Stimulated activated CD4-positive, alpha-beta T cell treated with anti-CD3 and anti-CD28 coated beads, Interleukin-4, amount 100 ng/mL, for 24 hours (primary cell): Measurements from ENCODE around the gene TMEM131.

Experiments used
- DNase-seq: peaks from one replicate; pipeline ENCODE4 v3.0.0-alpha.2; 2020

TMEM131 gene

DNA sequence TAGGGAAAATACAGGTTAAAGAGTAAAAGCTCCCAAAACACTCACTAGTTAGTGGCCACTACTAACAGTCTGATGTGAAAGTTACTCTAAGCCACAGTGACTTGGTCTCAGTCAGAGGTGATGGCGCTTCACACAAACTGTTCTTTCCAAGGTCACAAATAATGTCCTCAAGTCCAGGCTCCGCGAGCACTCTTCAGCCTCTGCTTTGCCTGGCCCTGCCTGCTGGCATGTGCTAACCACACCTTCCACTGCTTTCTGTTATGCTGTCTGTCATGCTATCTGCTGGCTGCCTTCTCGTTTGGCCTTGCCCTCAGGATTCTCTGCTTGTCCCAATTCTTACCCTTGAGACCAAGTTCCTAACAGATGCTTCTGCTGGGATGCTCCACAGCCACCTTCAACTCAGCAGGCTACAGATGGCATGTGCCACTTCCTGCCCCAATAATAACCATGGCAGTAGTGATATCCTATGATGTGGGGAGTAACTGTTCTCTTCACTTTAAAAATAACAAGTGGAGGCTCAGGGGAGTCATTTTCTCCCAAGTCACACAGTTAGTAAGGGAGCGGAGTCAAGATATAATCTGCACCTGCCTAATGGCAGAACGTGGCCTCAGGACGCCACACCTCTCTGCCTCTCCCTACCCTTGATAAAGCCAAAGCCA is 206.6 kb downstream of the TMEM131 start:
- DNase-seq = no peak

DNA sequence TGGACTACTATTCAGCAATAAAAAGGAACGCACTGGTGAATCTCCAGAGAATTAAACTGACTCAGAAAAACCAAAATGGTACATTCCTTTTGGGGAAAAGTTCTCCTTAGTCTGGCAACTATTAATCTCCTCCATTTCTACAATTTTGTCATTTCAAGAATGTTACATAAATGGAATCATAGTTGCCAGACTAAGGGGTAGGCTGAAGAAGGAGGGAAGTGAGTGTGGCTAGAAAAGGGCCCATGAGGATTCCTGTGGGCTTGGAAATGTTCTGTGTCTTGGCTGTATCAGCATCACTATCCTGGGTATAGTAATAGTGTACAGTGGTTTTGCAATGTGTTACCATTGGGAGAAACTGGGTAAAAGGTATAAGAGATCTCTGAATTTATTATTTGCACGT is 209.9 kb downstream of the TMEM131 start:
- DNase-seq = no peak

DNA sequence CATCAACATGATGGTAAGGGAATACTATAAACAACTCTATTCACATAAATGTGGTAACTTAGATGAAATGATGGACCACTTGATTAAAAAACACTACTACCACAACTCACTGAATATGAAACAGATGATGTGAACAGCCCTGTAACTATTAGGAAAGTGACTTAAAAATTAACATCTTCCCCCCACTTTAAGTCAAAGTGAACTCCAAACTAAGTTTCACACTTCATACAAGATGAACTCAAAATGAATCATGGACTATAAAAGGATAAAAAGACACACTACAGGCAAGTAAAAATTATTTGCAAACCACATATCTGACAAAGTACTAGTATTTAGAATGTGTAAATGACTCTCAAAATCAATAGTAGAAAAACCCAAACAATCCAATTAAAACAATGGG is 210.8 kb downstream of the TMEM131 start:
- no peak for DNase-seq

DNA sequence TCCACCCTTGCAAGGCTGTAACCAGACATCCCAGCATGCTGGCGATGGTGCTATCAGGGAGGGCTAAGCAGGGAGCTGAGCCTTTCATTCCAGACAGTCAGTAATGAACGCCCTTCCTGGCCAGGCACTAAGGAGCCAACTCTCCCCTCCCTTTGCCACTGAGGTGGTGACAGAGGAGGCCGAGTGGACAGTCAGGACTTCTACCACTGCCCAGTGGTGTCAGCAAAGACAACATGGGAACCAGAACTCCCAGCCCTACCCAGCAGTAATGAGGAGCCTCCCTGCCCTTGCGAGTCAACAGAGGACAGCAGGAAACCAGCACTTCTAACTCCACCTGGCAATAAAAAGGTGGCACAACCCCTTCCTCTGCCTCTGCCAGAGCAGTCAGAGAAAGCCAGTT is 213.8 kb downstream of the TMEM131 start:
- DNase-seq = no peak

DNA sequence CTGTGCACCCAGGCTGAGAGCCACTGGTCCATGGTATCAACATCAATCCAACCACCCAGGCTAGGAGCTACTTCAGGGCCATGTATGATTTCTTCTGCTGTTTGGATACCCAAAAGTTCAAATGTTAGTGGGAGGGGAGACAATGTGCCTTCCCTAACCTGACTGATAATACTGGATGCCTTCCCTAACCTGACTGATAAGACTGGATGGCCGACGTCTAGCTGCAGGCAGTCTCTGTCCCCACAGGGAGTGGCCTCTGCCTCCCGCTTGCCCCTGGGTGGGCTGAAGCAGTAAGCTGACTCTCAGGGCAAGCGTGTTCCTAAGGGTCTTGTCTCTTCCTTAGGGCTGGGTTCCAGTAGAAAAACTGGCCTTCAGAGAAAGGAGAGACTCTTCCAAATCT is 216.6 kb downstream of the TMEM131 start:
- no peak for DNase-seq

DNA sequence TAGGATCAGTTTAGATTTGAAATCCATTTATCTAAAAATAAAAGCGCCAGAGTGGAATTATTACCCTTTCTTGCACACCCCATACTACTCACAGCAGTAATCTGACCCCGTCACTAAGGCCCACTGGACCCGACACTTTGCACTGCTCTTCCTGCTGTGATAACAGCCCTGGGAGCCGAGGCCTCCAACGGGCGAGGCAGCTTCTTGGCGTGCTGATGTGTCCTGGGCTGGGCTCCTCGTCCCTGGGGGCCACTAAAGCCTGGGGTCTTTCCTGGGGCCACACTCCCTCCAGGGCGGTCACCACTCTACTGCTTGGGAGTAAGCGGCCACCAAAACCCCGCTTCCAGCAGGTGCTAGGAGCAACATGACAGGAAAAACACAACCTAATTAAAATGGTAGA is 220.7 kb downstream of the TMEM131 start:
- DNase-seq = no peak

DNA sequence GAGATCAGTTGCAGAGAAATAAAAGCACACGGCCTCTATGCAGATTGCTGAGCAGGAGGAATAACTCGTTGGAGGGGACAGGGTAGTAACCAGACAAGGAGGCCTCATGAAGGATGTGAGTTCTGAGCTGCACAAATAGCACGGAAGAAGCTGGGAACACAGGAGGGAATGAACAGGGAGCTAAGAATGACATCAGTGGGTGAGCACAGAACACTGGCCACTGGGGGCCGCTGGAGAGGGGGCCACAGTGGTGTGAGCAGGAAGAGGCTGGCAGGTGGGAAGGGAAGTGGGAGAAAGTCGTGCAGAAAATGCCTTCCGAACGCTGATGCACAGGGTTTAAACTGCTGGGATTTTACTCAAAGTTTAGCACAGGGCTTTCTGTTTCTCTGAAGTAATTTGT is 221.3 kb downstream of the TMEM131 start:
- no peak for DNase-seq

DNA sequence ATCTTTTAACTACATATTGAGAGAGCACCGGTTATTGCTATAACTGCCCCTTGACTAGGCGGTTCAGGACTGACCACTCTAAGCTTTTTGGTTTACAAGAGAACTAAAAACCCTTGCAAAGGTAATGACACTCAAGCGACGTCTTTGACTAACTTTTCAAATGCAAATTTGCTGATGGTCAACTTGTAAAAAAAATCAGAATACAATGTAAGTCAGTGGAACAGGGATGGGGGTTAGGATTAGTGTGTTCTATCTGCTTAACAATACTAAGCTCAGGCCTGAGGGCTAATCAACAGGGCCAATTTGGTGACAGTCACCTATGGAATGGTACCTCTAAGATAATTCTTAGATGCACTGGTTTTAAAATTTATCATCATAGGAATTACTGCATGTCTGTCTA is 225.3 kb downstream of the TMEM131 start:
- no peak for DNase-seq

DNA sequence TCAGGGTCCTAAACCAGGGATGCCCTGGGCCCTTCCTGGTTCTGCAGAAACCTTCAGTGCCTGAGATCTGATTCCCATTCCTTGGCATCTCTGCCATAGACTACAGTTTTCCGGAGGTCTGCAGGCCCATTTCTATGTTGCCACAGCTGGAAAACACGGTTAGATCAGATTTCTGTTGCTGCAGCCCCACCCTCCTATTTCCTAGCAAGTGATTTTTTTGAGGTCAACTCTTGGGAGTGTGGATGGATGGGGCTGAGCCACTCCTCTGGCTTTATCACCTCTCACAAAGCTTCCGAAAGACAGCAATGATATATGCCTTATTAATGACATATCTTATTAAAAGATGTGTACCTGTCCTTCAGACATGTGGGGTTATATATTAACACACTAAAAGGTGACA is 226.0 kb downstream of the TMEM131 start:
- no peak for DNase-seq

DNA sequence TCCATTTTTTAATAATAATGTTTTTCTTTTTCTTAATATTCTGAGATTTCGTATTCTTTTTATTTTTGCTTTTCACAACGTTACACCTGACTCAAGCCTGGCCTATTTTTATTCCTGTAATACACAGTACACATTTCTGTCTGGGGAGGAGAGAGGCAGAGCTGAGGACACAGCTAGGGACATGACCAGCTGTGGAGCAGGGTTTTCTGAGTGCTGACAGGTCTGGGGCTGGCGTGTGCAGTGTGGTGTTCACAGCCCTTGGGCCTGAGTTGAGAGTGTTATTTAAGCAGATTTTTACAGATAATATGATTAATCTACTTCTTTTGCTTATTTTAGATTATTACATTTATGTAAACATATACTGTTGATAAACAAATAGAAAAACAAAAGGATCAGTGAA is 226.4 kb downstream of the TMEM131 start:
- DNase-seq = no peak

DNA sequence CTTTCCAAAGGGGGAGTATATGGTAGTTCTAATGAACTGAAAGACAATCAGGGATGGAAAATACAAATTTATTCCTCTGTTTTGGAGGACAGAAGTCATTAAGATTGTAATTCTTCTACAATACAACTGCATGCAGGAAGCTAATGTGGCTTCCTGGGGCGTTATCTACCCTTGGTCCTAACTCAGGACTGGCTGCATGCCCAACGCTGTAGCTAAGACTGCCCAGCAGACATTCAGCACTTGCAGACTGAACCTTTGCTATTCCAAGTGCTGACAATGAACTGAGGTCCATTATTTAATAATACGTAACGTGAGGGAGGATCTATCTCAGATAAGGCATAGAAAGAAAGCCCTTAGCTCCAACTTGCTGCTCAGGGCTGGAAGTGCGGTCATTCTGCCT is 229.2 kb downstream of the TMEM131 start:
- DNase-seq = no peak

DNA sequence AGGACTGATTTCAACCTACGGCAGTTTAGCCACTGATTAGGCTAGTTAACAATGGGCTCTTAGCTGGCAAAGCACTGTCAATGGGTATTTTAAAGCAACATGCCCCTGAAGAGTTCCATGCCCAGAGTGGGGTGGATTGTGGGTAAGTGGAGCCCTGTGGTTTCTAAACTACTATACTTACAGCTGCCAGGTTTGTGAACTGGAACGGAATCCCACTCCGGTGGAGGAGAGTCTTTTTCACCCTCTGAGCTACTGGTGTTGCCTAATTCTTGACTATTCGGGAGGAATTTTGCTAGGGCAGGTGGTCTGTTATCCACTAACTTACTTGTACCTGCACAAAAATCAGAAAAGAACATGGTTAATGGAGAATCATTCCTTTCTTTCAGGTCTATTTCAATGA is 229.8 kb downstream of the TMEM131 start:
- no peak for DNase-seq

DNA sequence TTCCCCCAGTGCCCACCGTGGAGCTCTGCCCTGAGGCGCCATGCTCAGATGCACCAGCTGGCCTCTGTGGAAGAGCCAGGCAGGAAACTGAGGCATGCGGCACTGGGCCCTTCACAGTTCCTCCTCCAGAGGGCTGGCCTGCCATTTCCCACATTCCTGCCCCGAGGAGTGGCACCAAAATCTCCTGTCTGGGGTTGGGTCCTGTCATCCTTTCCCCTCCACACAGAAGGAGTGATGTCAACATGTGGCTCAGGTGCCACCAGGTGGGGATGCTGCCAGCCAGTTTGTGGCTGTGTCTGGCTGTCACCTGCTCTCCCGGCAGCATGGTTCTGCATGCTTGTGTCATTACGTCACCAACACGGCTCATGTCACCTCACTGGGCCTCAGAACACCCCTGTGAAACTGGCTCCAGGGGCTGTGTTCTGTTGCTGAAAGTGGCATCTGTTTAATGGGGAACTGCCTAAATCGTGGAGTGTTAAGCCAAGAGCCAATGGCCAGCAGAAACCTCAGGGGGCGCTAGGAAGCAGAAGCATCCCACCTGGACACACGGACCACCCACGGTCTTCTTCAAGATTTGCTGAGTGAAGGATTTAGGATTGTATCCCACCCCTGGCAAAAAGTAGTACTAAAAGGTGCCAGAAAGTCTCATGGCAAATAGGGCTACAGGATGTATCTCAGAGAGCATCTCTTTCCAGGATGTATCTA is 231.0 kb downstream of the TMEM131 start:
- no peak for DNase-seq

DNA sequence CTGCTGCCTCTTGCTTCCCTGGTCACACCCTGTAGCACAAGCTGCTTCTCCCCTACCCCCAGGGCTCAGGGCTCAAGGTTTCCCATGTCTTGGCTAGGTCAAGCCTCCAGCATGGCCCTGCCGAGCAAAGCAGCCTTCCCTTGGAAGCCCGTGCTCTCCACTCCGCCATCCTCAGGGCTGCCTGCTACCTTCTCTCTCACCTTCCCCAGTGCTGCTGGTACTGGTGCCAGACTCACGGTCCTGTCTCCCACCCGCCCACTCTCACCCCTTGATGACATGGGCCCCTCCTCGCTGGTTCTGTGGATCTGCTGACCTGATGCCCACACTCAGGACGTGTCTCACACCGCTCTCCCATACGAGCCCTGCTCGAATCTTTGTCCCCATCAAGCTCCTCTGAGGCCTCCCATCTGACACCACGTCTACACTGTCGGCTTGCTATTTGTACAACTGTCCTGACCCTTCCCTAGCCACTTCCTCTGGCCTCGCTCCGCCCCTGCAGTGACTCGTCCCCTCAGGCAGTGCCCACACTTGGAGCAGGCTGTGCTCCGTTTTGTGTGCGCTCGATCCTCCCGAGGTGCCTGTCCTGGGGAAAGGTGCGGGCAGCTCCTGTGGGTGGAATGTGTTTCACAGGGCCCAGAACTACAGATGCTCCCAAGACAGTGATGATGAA is 232.4 kb downstream of the TMEM131 start:
- no peak for DNase-seq

DNA sequence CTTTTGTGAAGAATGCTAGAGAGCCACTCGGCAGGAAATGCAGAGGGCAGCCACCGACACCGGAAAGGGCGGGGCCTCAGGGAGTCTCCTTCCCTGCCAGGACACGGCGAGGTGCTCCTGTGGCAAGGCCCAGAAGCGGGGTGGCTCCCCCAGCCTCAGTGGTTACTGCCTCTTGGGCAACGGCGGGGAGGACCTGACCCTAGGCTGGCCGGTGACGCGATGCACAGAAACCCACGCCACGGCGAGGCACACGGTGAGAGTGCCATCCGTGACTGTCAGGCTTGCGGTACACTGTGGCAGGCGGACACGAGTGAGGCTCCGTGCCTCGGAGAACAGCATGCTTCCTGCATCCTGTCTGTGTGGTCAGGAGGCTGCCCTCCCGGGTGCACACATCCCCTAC is 234.6 kb downstream of the TMEM131 start:
- peak; percentile 55 for DNase-seq

DNA sequence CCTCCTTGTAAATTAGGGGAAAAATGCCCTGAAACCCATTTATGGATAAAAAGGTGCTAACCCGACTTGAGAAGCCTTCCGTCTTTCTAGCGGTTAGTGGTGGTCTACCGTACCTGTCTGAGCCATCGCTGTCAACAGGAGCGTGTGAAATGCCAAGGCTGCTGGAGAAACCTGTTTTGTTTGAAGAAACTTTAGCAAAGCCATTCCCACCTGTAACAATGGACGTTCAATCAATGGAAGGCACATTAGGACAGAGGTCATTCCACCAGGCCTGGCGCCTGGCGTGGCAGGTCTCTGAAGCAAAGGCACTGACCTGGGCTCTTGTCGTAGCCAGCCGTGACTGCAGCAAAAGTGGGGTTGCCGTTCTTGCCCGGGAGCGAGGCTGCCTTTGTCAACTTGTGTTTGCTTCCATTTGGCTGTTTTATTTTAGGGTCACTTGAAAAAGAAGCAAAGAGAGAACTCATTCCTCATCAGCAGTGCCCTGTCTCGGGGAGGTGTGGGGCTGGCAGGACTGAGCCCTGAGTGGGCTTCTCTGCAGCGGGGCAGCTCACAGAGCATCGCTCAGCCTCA is 235.2 kb downstream of the TMEM131 start:
- no peak for DNase-seq

DNA sequence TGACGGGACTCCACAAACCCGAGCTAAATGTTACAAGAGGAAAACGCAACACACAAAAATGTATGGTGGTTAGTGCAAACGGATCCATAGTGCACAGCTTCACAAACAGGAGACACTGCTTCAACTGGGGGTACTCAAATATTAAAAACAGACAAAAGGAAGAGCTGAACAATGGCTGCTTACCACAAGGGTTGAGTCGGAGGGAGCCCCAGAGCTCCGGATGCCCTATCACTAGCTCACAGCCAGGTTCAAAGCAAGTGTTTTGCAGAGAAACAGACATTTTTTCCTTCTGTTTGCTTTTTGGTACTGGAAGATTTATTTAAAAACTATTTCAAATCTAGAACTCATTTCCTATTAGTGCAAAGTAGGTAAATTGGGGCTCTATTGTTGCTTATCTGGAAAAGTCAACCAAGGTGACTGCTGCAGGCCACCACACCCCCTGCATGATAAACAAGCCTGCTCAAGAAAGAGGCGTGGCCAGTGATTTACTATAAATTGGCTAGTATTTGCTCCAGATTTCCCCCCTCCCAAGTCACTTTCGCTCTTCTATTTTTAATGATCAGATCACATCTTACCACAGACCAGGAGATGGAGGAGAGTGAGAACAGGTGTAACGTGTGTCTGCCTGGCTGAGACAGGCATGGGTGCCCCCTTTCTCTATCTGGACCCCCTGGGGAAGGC is 235.9 kb downstream of the TMEM131 start:
- no peak for DNase-seq

DNA sequence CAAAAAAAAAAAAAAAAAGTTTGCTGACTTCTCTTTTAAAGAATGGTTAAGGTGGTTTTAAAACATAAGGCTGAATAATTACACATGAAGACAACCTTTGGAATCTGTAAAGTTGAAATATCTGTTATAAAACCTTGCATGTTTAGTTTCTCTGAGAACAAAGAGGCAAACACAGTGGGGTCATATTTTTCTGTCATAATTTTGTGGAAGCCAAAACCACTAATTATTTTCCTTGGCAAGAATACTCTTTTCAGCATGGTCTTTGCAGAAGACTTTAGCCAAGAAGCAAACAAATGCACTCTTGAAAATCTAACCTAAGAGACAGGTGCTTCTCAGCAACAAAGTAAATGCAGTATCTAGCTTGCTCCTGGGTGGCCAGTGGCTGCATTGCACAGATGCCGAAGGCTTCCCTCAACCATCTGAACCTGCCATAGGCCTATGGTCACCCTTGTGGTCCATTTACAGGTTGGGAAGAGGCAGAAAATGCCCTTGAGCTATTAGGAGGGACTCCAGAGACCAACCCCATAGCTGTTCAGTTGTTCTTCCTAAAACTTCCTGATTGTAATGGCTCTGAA is 237.5 kb downstream of the TMEM131 start:
- DNase-seq = no peak

DNA sequence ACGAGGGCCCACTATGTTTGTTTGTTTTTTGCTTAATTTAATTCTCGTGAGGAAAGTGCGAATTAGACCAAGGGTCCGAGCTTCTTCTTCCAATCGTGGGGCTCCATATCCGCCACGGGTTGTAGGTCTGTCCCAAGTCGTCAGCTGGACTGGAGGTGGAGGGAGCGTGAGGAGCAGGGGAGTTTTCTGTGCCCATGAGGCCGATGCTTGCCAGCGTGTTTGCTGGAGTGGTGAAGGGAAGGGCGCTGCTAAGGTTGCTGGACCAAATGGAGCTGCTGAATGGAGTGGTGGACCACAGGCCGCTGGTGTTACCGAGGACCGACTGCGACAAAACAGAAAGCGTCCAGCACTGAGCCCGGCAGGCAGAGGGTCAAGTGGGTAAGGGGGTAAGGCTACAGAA is 238.7 kb downstream of the TMEM131 start:
- no peak for DNase-seq

DNA sequence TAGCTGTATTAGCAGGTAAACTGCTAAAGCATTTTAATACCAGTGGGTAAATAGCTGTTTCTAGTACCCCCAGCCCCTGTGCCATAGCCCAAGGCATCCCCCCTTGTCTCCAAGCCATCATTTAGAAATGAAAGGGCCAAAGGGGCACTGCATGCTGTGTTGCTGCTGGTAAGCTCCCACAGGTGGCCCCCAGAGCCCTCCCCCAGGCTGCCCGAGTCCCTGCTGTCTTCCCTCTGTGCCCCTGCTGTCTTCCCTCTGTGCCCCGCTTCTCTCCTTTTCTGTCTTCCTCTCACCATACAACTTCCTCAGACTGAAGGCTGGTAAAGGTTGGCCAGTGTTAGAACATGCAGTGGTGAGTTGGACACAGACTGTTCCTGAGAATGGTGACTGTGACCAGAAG is 240.3 kb downstream of the TMEM131 start:
- no peak for DNase-seq

DNA sequence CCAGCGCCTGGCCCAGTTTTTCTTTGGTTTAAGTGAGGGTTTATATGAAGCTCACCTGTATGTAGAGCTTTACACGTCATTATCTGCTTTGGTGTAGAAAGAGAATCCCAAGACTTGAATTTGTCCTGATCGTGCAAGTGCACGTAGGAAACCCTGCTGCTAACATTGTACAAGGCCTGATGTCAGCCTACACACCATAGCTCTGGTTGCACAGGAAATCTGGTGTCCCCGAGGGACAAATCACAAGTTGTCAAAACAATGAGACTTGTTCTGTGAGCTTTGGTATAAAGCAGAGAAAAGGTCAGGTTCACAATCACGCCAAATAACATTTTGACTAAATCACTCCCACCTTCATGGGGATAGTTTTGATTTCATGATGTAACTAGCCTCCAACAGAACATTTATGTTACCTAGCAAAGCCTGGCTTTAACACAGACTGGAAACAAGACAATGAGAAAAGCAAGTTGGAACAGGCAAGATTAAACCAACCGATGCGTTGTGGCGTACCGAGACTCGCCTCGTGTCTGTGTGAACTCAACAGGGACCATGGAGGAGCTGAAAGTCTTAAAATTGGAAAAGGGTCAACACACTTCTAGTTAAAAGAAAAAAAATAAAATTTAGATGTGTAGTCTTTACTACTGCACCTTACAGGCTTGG is 240.9 kb downstream of the TMEM131 start:
- no peak for DNase-seq
